Esophagus squamous epithelium (tissue), 5 donors: Measurements from ENCODE around the gene DUS1L. TPM values are rescaled to one million over a fixed set of nuclear protein-coding genes. Genes with fewer than 3 reads are reported as not detected.

Experiments
- DNase-seq: peaks from one replicate; lab custom pipeline; 2025; lab: John Stamatoyannopoulos, UW
- H3K27ac ChIP-seq, 4 donors: fragments of 200-600 bp; sonication (generic); one replicate each; pipeline ENCODE4 v1.5.1; 2016 to 2019; ENCODE audit warnings: mild to moderate bottlenecking in 1 of 4
- H3K27me3 ChIP-seq, 4 donors: fragments of 200-600 bp; sonication (generic); 1 replicate in 3 of 4; 2 replicates in 1 of 4; pipeline versions ENCODE4 v1.5.1 to v1.6.0; 2017 to 2021; ENCODE audit warnings: antibody characterized with exemption in 1 of 4
- H3K36me3 ChIP-seq, 3 donors: fragments of 200-600 bp; sonication (generic); one replicate each; pipeline ENCODE4 v1.5.1; 2016 to 2019
- H3K4me1 ChIP-seq, 3 donors: fragments of 200-600 bp; sonication (generic); one replicate each; pipeline ENCODE4 v1.5.1; 2017 to 2019
- H3K4me3 ChIP-seq, 4 donors: fragments of 200-600 bp; sonication (generic); 1 replicate in 3 of 4; 2 replicates in 1 of 4; pipeline ENCODE4 v1.5.1; 2016 to 2019; ENCODE audit warnings: mild to moderate bottlenecking in 2 of 4, moderate library complexity in 1 of 4
- H3K9me3 ChIP-seq, 3 donors: fragments of 200-600 bp; sonication (generic); one replicate each; pipeline ENCODE4 v1.5.1; 2016 to 2019
- POLR2A ChIP-seq, 4 donors: fragments of 450-650 bp; IDR thresholded peaks; one replicate each; pipeline ENCODE4 v1.6.1; 2017; ENCODE audit warnings: antibody characterized with exemption in 4 of 4, mild to moderate bottlenecking in 4 of 4, moderate library complexity in 3 of 4
- WGBS, 2 donors: methylation state at CpG; one replicate each; pipeline ENCODE4 v1.1.5; 2018; 5-methylcytosine and 5-hydroxymethylcytosine counted together
- intact Hi-C: fragments of 100-400 bp; cut with DNase I; formaldehyde crosslinking; loops from one replicate; pipeline ENCODE4 v1.15.0; 2022
- total RNA-seq, 4 donors: library from RNA; depleted of rRNA; stranded (reverse); fragments of >200 nt; gene quantifications; one replicate each; pipeline ENCODE4 v1.1.0, GENCODE V29; 2016
- TF ChIP-seq, protein P1 (sequence below), 6 experiments: fragments of 450-650 bp in 4 of 6; fragments of 200-600 bp in 2 of 6; sonication (generic) in 2 of 6; IDR thresholded peaks; one replicate each; pipeline ENCODE4 v1.5.1; 2016 to 2019; ENCODE audit warnings: antibody characterized with exemption in 6 of 6, mild to moderate bottlenecking in 4 of 6, moderate library complexity in 4 of 6
- donor health status: DM: yes; HTN: yes; CAD: no.

Gene DUS1L
- total RNA-seq, 4 donors from 2014 or later: 53.3 to 125 (median 105) TPM

GRCh38 chr17:82050761-82051641, 14.6 kb downstream of the DUS1L start:
- WGBS, 2 donors: 1% methylated on average over 14 of the region's 79 CpGs; no CpG with 5 or more reads in 1 of the 2 donors
- H3K36me3 ChIP-seq: peaks cover 16 to 69% (median 23%) of the 10 kb centered on the region in 3 donors

DNA sequence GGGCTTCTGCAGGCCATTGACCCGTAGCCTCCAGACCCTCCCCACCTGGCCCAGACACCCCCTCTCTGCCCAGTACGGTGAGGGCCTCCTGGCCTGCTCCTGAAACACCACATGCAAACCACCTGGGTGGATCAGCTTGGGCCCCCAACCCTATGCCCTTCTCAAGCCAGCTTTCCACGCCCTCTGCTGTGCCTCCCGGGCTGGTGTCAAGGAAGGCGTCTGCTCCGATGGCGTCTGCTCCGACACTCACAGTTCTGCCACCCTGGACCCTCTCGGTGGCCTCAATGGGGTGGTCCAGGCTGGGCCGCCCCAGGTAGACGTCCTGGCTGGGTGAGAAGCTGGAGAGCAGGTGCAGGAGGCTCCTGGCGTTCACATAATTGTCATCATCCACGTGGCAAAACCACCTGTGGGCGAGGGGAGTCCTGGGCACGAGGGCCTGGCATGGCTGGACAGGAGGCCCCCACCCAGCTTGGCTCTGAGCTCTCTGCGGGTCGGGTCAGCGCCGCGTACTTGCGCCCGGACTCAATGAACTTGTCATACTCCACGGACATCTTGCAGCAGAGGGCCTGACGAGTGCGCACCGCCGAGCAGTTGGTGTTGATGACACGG, 15.3 kb downstream of the DUS1L start:
- WGBS, 2 donors: 94% methylated on average over 2 of the region's 28 CpGs; no CpG with 5 or more reads in 1 of the 2 donors
- intact Hi-C loops: no loop called here
- peak overlapping the region in 3 of 4 donors; percentile 77 to 87 (median 86) for H3K27ac ChIP-seq
- H3K9me3 ChIP-seq: no peaks in the 10 kb centered on the region
- peak overlapping the region in 3 of 4 donors; percentile 72 to 83 (median 83) for H3K4me3 ChIP-seq
- H3K4me1 ChIP-seq: peaks cover 28 to 47% (median 36%) of the 10 kb centered on the region in 3 donors
- no peak for DNase-seq
- peaks cover 9 to 61% (median 22%) of the 10 kb centered on the region in 3 donors for H3K36me3 ChIP-seq
- H3K27me3 ChIP-seq: no peaks in the 10 kb centered on the region
- no peak for TF ChIP-seq POLR2A (IDR thresholded peaks at IDR 0.05)

More at GRCh38 chr17:82050761-82051641, 14.6 kb downstream of the DUS1L start:
- TF ChIP-seq POLR2A (IDR thresholded peaks at IDR 0.05): no peak
- TF ChIP-seq, protein P1, sequence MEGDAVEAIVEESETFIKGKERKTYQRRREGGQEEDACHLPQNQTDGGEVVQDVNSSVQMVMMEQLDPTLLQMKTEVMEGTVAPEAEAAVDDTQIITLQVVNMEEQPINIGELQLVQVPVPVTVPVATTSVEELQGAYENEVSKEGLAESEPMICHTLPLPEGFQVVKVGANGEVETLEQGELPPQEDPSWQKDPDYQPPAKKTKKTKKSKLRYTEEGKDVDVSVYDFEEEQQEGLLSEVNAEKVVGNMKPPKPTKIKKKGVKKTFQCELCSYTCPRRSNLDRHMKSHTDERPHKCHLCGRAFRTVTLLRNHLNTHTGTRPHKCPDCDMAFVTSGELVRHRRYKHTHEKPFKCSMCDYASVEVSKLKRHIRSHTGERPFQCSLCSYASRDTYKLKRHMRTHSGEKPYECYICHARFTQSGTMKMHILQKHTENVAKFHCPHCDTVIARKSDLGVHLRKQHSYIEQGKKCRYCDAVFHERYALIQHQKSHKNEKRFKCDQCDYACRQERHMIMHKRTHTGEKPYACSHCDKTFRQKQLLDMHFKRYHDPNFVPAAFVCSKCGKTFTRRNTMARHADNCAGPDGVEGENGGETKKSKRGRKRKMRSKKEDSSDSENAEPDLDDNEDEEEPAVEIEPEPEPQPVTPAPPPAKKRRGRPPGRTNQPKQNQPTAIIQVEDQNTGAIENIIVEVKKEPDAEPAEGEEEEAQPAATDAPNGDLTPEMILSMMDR (IDR thresholded peaks at IDR 0.05): no peak
- H3K27me3 ChIP-seq: no peaks in the 10 kb centered on the region
- intact Hi-C loops: no loop called here
- no peaks in the 10 kb centered on the region for H3K9me3 ChIP-seq
- peak overlapping the region; percentile 72 to 83 (median 80) for H3K4me3 ChIP-seq
- peaks cover 28 to 51% (median 36%) of the 10 kb centered on the region in 3 donors for H3K4me1 ChIP-seq
- DNase-seq: no peak
- H3K27ac ChIP-seq: peak overlapping the region; percentile 77 to 88 (median 86)

- no peaks in the 10 kb centered on the region for H3K27me3 ChIP-seq
- DNase-seq: no peak
- 100% methylated on average over 1 of the region's 16 CpGs for WGBS, 2 donors
- H3K36me3 ChIP-seq: peaks cover 4 to 54% (median 15%) of the 10 kb centered on the region in 3 donors
- intact Hi-C loops: no loop called here
- no peak overlapping the region for H3K4me3 ChIP-seq
- no peaks in the 10 kb centered on the region for H3K9me3 ChIP-seq
- peaks cover 28 to 46% (median 36%) of the 10 kb centered on the region in 3 donors for H3K4me1 ChIP-seq
- TF ChIP-seq, protein P1 (IDR thresholded peaks at IDR 0.05): no peak
- TF ChIP-seq POLR2A (IDR thresholded peaks at IDR 0.05): no peak
- no peak overlapping the region for H3K27ac ChIP-seq
Measured at GRCh38 chr17:82049521-82049971, 16.1 kb downstream of the DUS1L start.

GRCh38 chr17:82049106-82049505, 16.5 kb downstream of the DUS1L start:
- Histone ChIP-seq H3K9me3 (no peaks in the 10 kb centered on the region), H3K4me1 (peaks cover 28 to 46% (median 36%) of the 10 kb centered on the region in 3 donors), H3K4me3 (no peak overlapping the region), H3K36me3 (peaks cover 0 to 50% (median 13%) of the 10 kb centered on the region in 3 donors), H3K27ac (no peak overlapping the region), H3K27me3 (no peaks in the 10 kb centered on the region)
- WGBS, 2 donors: 57 to 58% methylated on average over 2 to 3 of the region's 8 CpGs
- TF ChIP-seq, protein P1 (IDR thresholded peaks at IDR 0.05): no peak
- no peak for TF ChIP-seq POLR2A (IDR thresholded peaks at IDR 0.05)
- DNase-seq: no peak
- intact Hi-C loops: no loop called here

DNA sequence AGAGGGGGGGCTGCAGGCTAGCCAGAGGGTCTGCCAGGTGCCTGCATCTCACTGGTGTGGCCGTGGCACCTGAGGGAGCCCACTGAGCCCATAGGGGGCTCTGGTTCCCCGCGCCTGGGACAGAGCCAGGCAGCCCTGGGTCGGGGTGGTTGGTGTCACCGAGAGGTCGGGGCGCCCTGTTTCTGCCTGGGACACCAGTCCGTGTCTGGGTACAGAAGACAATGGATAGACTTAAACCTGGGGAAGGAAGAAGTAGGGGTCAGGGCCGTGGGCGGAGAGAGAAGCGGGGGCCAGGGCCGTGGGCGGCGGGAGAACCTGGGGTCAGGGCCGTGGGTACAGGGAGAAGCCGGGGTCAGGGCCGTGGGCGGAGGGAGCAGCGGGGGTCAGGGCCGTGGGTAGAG, 17.0 kb downstream of the DUS1L start:
- H3K9me3 ChIP-seq: no peaks in the 10 kb centered on the region
- no peak for DNase-seq
- WGBS, 2 donors: 90 to 94% methylated on average over 6 to 16 of the region's 20 CpGs
- H3K27me3 ChIP-seq: no peaks in the 10 kb centered on the region
- no peak overlapping the region for H3K4me3 ChIP-seq
- TF ChIP-seq POLR2A (IDR thresholded peaks at IDR 0.05): no peak
- TF ChIP-seq, protein P1 (IDR thresholded peaks at IDR 0.05): no peak
- peaks cover 25 to 41% (median 32%) of the 10 kb centered on the region in 3 donors for H3K4me1 ChIP-seq
- intact Hi-C loops: no loop called here
- H3K36me3 ChIP-seq: peaks cover 0 to 45% (median 7%) of the 10 kb centered on the region in 3 donors
- H3K27ac ChIP-seq: no peak overlapping the region
